GM12878 (cell line): ENCODE results near the gene AP2A2. TPM values are rescaled to one million over a fixed set of nuclear protein-coding genes. Genes with fewer than 3 reads are reported as not detected.

ENCODE experiments used
- ATF2 ChIP-seq: IDR thresholded peaks from 2 replicates; pipeline ENCODE4 v1.6.1; 2012; ENCODE audit warnings: low read length, inconsistent platforms
- BCL3 ChIP-seq: IDR thresholded peaks from 2 replicates; pipeline ENCODE4 v1.6.1; 2011; ENCODE audit warnings: borderline replicate concordance, low read depth, mild to moderate bottlenecking, moderate library complexity, low read length; ENCODE audit not compliant: insufficient read depth, poor library complexity, severe bottlenecking
- CBX5 ChIP-seq: sonication (generic); IDR thresholded peaks from 2 replicates; pipeline ENCODE4 v1.6.1; 2016; ENCODE audit warnings: low read depth, moderate library complexity, mild to moderate bottlenecking, inconsistent platforms
- CTCF ChIP-seq, 3 experiments: IDR thresholded peaks in 2 of 3; conservative IDR thresholded peaks in 1 of 3; 2 replicates each; pipeline ENCODE4 v1.5.1; 2011; ENCODE audit warnings: low read depth in 3 of 3, low read length in 3 of 3, mild to moderate bottlenecking in 3 of 3, control low read depth in 2 of 3, moderate library complexity in 2 of 3, inconsistent platforms in 1 of 3, mixed read lengths in 1 of 3; ENCODE audit not compliant: control insufficient read depth in 2 of 3, insufficient read depth in 1 of 3; ENCODE audit errors: extremely low read depth in 1 of 3
- E4F1 ChIP-seq: fragments of 450-650 bp; IDR thresholded peaks from 2 replicates; pipeline ENCODE4 v1.6.1; 2018; ENCODE audit warnings: borderline replicate concordance, mild to moderate bottlenecking; ENCODE audit not compliant: partially characterized antibody
- HDAC2 ChIP-seq: fragments of 200-600 bp; sonication (generic); IDR thresholded peaks from 2 replicates; pipeline ENCODE4 v1.6.1; 2017
- MEF2A ChIP-seq: IDR thresholded peaks from 2 replicates; pipeline ENCODE4 v1.6.1; 2011; ENCODE audit warnings: low read depth, mild to moderate bottlenecking, low read length, moderate library complexity; ENCODE audit not compliant: insufficient read depth
- MTA2 ChIP-seq: fragments of 450-650 bp; IDR thresholded peaks from 2 replicates; pipeline ENCODE4 v1.6.1; 2016; ENCODE audit warnings: low read depth, mild to moderate bottlenecking, moderate library complexity
- NFYA ChIP-seq: IDR thresholded peaks from 2 replicates; pipeline ENCODE4 v1.6.1; 2011; ENCODE audit warnings: low read depth, mild to moderate bottlenecking, low read length, improper control_type of control experiment, borderline replicate concordance
- NFYB ChIP-seq: IDR thresholded peaks from 2 replicates; pipeline ENCODE4 v1.6.1; 2011; ENCODE audit warnings: low read depth, mild to moderate bottlenecking, low read length, improper control_type of control experiment, moderate library complexity; ENCODE audit not compliant: insufficient read depth
- NR2F1 ChIP-seq: fragments of 450-650 bp; conservative IDR thresholded peaks from 2 replicates; pipeline ENCODE4 v1.6.1; 2017; ENCODE audit warnings: mild to moderate bottlenecking
- PAX8 ChIP-seq: fragments of 450-650 bp; IDR thresholded peaks from 2 replicates; pipeline ENCODE4 v1.6.1; 2017; ENCODE audit warnings: mild to moderate bottlenecking, moderate library complexity
- RELB ChIP-seq: fragments of 450-650 bp; IDR thresholded peaks from 2 replicates; pipeline ENCODE4 v1.6.1; 2017; ENCODE audit warnings: low read depth, mild to moderate bottlenecking, moderate library complexity
- TAF1 ChIP-seq: IDR thresholded peaks from 2 replicates; pipeline ENCODE4 v1.6.1; 2011; ENCODE audit warnings: mild to moderate bottlenecking, low read depth, low read length, borderline replicate concordance
- TCF3 ChIP-seq: IDR thresholded peaks from 2 replicates; pipeline ENCODE4 v1.6.1; 2012; ENCODE audit warnings: low read depth, mild to moderate bottlenecking, low read length, borderline replicate concordance; ENCODE audit not compliant: insufficient read depth
- YBX1 ChIP-seq: fragments of 450-650 bp; IDR thresholded peaks from 2 replicates; pipeline ENCODE4 v1.6.1; 2016; ENCODE audit warnings: antibody characterized with exemption
- ZNF592 ChIP-seq: fragments of 450-650 bp; IDR thresholded peaks from 2 replicates; pipeline ENCODE4 v1.6.1; 2017; ENCODE audit warnings: mild to moderate bottlenecking, moderate library complexity
- polyA plus RNA-seq, 11 experiments: library from polyadenylated mRNA; depleted of rRNA in 4 of 11; unstranded in 6 of 11; stranded (reverse) in 5 of 11; fragments of >200 nt; fragmentation: Nextera tagmentation in 4 of 11; fragmentation: Illumina TruSeq in 1 of 11; extraction: Ambion mirVana in 4 of 11; extraction: Trizol in 1 of 11; gene quantifications; 1 replicate in 1 of 11; 2 replicates in 10 of 11; pipeline versions ENCODE4 v1.2.1 to v1.2.3, GENCODE V29; 2011 to 2016; ENCODE audit warnings: inconsistent platforms in 2 of 11, missing spikeins in 2 of 11, low read depth in 1 of 11
- total RNA-seq, 4 experiments: library from RNA; depleted of rRNA in 3 of 4; stranded (reverse); fragments of >200 nt in 3 of 4; fragmentation: Illumina TruSeq in 1 of 4; extraction: Trizol in 1 of 4; gene quantifications; 2 replicates each; pipeline versions ENCODE4 v1.2.1 to v1.2.3, GENCODE V29; 2013 to 2021

The AP2A2 gene
- total and polyA plus RNA-seq, 10 of the 15 experiments (the other 5 are each of a cell fraction or from before 2014, with no cell fraction given) = 0.58 to 48.8 (median 18.2) TPM

GRCh38 chr11:996681-997080 is 71.0 kb downstream of the AP2A2 start (continued):
- TF ChIP-seq E4F1 (no peak), NFYB (no peak), HDAC2 (no peak), TCF3 (no peak), RELB (no peak), PAX8 (no peak), MTA2 (no peak), BCL3 (no peak), TAF1 (no peak), NFYA (no peak), ZNF592 (no peak), YBX1 (no peak), CBX5 (no peak), ATF2 (no peak), CTCF (IDR thresholded peaks at IDR 0.05 in 2 of 3, conservative IDR thresholded peaks at IDR 0.05 in 1 of 3; ENCODE audit: control insufficient read depth in 2 of 3, extremely low read depth in 1 of 3, insufficient read depth in 1 of 3, low read depth in 3 of 3, low read length in 3 of 3) (no peak), NR2F1 (no peak), MEF2A (no peak)
